GM10266 (cell line): ENCODE measurements around the gene MAMDC4.
A peak's percentile ranks its signal among the peaks of the same experiment; 100 is the strongest.

Experiments
- DNase-seq: peaks from one replicate; pipeline ENCODE4 v3.0.0; 2012; ENCODE audit errors: extremely low spot score
- CTCF ChIP-seq: IDR thresholded peaks from 2 replicates; pipeline ENCODE4 v1.5.1; 2012; ENCODE audit warnings: mild to moderate bottlenecking, low read depth; ENCODE audit not compliant: control insufficient read depth, insufficient read depth; ENCODE audit errors: missing control alignments

Gene MAMDC4

GRCh38 chr9:136848393-136849037 lies 3.6 kb upstream of the MAMDC4 start:
- DNase-seq, result peak; percentile 82
- TF ChIP-seq CTCF, result no peak

- TF ChIP-seq CTCF, result no peak
Measured at GRCh38 chr9:136849038-136849959, 2.8 kb upstream of the MAMDC4 start, which contains the start of gene PHPT1. Gene PHPT1 (plus strand): TSS chr9:136849409. CDS start chr9:136849431, 22 bp downstream.

DNA sequence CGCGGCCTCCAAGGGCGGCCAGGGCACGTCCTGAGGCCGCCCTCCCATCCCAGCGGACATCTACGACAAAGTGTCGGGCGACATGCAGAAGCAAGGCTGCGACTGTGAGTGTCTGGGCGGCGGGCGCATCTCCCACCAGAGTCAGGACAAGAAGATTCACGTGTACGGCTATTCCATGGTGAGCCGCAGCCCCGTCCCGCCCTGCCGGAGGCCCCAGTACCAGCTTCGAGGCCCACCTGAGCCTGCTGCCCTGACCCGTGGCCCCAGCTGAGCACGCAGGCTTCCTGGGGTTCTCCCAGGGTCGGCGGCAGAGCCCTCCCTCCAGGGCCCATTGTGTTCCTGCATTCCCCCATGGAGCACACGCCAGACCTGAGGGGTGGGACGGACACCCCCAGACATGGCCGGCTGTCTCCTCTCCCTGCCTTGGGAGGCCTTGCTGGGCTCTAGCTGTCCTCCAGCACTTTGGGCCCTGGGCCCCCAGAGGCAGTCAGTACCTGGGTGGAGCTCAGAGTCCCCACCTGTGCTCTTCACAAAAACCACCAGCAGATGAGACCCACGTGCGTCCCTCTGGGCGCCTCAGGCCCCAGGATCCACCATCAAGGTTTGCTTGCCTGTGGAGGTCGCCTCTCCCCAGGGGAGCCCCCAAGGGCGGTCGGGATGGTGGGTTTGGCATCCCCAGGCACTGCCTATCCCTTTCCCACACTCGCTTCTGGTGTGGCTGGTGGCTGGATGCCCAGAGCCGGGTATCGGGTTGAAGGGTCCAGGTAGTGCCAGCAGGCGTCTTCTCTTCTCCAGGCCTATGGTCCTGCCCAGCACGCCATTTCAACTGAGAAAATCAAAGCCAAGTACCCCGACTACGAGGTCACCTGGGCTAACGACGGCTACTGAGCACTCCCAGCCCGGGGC lies 1.9 kb upstream of the MAMDC4 start:
- DNase-seq, result no peak
- TF ChIP-seq CTCF, result no peak

More at GRCh38 chr9:136849038-136849959, 2.8 kb upstream of the MAMDC4 start, which contains the start of gene PHPT1:
- DNase-seq, result peak; percentile 100

DNA sequence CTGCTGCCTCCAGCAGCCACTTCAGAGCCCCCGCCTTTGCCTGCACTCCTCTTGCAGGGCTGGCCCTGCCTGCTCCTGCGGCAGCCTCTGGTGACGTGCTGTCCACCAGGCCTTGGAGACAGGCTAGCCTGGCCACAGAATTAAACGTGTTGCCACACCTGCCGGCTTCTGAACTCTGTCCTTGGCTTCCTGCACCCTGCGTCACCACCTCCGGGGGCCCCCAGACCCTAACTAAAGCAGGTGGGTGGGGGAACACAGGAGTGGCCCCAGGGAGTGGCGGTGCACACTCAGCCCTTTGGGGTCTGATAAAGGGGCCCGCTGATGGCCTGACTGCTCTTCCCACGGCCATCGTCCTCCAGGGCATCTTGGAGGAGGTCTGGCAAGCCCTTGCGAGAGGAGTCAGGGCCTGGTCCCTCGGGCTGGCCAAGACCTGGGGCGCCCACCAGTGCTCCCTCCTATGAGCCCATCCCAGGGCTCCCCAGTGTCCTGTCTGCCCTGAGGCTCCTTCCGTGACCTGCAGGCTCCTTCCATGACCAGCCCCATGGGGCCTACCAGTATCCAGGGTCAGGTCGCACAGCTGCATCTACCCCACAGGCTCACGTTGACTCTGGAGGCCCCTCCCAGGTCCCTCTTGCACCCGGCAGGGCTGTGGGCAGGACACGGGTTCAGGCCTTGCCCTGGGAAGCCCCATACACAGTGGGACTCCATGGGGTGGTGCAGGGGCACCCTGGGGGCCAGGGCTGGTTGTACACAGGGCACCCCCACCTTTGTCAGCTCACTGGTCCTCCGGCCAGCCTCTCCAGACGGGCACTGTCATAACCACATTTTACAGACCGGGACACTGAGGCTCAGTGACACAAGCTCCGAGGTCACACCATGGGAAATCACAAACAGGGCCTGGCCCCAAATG lies 1.0 kb upstream of the MAMDC4 start:
- no peak for TF ChIP-seq CTCF
- no peak for DNase-seq

- no peak for DNase-seq
- TF ChIP-seq CTCF, result no peak
Measured at GRCh38 chr9:136852664-136853595, 784 bp downstream of the MAMDC4 start.

DNA sequence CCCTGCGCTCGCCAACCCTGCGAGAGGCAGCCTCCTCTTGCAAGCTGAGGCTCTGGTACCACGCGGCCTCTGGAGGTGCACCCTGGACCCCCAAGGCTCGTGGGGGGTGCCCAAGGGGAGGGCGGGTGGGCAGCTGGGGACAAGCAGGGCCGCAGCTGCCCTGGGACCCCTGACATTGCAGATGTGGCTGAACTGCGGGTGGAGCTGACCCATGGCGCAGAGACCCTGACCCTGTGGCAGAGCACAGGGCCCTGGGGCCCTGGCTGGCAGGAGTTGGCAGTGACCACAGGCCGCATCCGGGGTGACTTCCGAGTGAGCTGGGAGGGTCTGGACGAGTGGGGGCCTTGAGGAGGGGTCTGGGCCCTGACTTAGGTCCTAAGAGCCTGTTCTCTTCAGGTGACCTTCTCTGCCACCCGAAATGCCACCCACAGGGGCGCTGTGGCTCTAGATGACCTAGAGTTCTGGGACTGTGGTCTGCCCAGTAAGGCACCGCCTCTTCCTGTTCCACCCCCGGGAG lies 1.5 kb downstream of the MAMDC4 start:
- no peak for TF ChIP-seq CTCF
- DNase-seq, result no peak
